Panc1 (cell line): ENCODE data around the gene UBE2Q2. TPM values are rescaled to one million over a fixed set of nuclear protein-coding genes. Genes with fewer than 3 reads are reported as not detected.
A peak's percentile ranks its signal among the peaks of the same experiment; 100 is the strongest.

Source experiments
- ATAC-seq: fragments of 200-7000 bp; cut with Tn5 transposase; 2 replicates; pipeline ENCODE4 v1.9.1; 2020; ENCODE audit warnings: mild to moderate bottlenecking, moderate library complexity
- BruUV-seq: library from RNA; stranded (reverse); fragments of 400-500 nt; replicated peaks from 2 replicates; lab custom pipeline; 2021; lab: Mats Ljungman, UMichigan
- CTCF ChIA-PET: fragments of 300-600 bp; sonication (Branson Sonifier 250); formaldehyde crosslinking; loops from one replicate; lab custom pipeline; 2022; ENCODE audit warnings: antibody characterized with exemption; lab: Charles Lee
- POLR2A ChIA-PET: fragments of 300-600 bp; sonication (Branson Sonifier 250); formaldehyde crosslinking; loops from one replicate; lab custom pipeline; 2022; ENCODE audit warnings: antibody characterized with exemption; lab: Charles Lee
- DNase-seq: peaks from one replicate; pipeline ENCODE4 v3.0.0-alpha.2; 2010; ENCODE audit warnings: low read depth, low spot score
- H3K27ac ChIP-seq: 2 replicates; pipeline ENCODE4 v1.5.1; 2011; ENCODE audit warnings: mild to moderate bottlenecking, low read length, inconsistent platforms
- H3K27me3 ChIP-seq: fragments of 200-500 bp; sonication (Bioruptor generic); 2 replicates; pipeline ENCODE4 v1.6.0; 2014; ENCODE audit warnings: low read length, inconsistent platforms; ENCODE audit not compliant: control insufficient read depth, insufficient read depth
- H3K36me3 ChIP-seq: fragments of 200-500 bp; sonication (Bioruptor generic); 2 replicates; pipeline ENCODE4 v1.5.1; 2014; ENCODE audit warnings: inconsistent platforms, mild to moderate bottlenecking, low read length, moderate library complexity; ENCODE audit not compliant: control insufficient read depth, insufficient read depth
- H3K4me1 ChIP-seq: 2 replicates; pipeline ENCODE4 v1.5.1; 2011; ENCODE audit warnings: inconsistent platforms, mild to moderate bottlenecking, low read length, moderate library complexity; ENCODE audit not compliant: control insufficient read depth, insufficient read depth
- H3K4me3 ChIP-seq, 2 experiments: 2 replicates each; pipeline ENCODE4 v1.5.1; 2011 to 2012; ENCODE audit warnings: low read depth in 2 of 2, low read length in 2 of 2, mild to moderate bottlenecking in 2 of 2, inconsistent platforms in 1 of 2, moderate library complexity in 1 of 2
- H3K9me3 ChIP-seq: fragments of 200-500 bp; sonication (Bioruptor generic); 2 replicates; pipeline ENCODE4 v1.5.1; 2014; ENCODE audit warnings: low read depth, mild to moderate bottlenecking, inconsistent platforms, low read length, moderate library complexity; ENCODE audit not compliant: control insufficient read depth, insufficient read depth
- POLR2AphosphoS5 ChIP-seq: IDR thresholded peaks from 2 replicates; pipeline ENCODE4 v1.6.1; 2012; ENCODE audit warnings: mild to moderate bottlenecking, low read depth, low read length, moderate library complexity
- SIN3A ChIP-seq: IDR thresholded peaks from 2 replicates; pipeline ENCODE4 v1.6.1; 2012; ENCODE audit warnings: low read depth, mild to moderate bottlenecking, low read length, moderate library complexity, borderline replicate concordance; ENCODE audit not compliant: insufficient read depth
- TCF7L2 ChIP-seq: IDR thresholded peaks from 2 replicates; pipeline ENCODE4 v1.6.1; 2011; ENCODE audit warnings: mild to moderate bottlenecking, low read depth, low read length, inconsistent platforms
- in situ Hi-C: cut with HindIII; loops from 2 replicates; pipeline ENCODE4 v1.10.0; 2016; ENCODE audit warnings: low sequenced_read_pairs, low pct_unique_long_range_greater_than_20kb
- intact Hi-C: fragments of 100-400 bp; cut with micrococcal nuclease; formaldehyde crosslinking; loops from one replicate; pipeline ENCODE4 v1.10.0; 2022; ENCODE audit not compliant: unreplicated experiment
- total RNA-seq: library from RNA; stranded (reverse); gene quantifications from one replicate; pipeline ENCODE4 v1.2.1, GENCODE V29; 2021; ENCODE audit not compliant: unreplicated experiment
- TF ChIP-seq, protein P1 (sequence below): fragments of 450-650 bp; IDR thresholded peaks from 2 replicates; pipeline ENCODE4 v1.5.1; 2017; ENCODE audit warnings: mild to moderate bottlenecking
- TF ChIP-seq, protein P2 (sequence below), 2 experiments: IDR thresholded peaks; 2 replicates each; pipeline ENCODE4 v1.6.1; 2011 to 2012; ENCODE audit warnings: low read depth in 2 of 2, control low read depth in 1 of 2, low read length in 1 of 2, mild to moderate bottlenecking in 1 of 2, moderate library complexity in 1 of 2; ENCODE audit not compliant: insufficient read depth in 1 of 2

Gene UBE2Q2
- total RNA-seq, 1 experiment from 2014 or later, result 39.2 TPM

- Histone ChIP-seq H3K9me3 (no peaks in the 10 kb centered on the region), H3K27me3 (no peaks in the 10 kb centered on the region), H3K4me1 (peaks cover 26% of the 10 kb centered on the region), H3K27ac (no peak overlapping the region), H3K36me3 (peaks cover 8% of the 10 kb centered on the region), H3K4me3 (no peak overlapping the region)
- no TSS peak for BruUV-seq
- DNase-seq (no peak), ATAC-seq (no peak)
- intact Hi-C loops, result no loop called here
- ChIA-PET CTCF (no interaction called here), POLR2A (no interaction called here)
- in situ Hi-C loops, result no loop called here
- no peak for TF ChIP-seq TCF7L2
- TF ChIP-seq, protein P1, sequence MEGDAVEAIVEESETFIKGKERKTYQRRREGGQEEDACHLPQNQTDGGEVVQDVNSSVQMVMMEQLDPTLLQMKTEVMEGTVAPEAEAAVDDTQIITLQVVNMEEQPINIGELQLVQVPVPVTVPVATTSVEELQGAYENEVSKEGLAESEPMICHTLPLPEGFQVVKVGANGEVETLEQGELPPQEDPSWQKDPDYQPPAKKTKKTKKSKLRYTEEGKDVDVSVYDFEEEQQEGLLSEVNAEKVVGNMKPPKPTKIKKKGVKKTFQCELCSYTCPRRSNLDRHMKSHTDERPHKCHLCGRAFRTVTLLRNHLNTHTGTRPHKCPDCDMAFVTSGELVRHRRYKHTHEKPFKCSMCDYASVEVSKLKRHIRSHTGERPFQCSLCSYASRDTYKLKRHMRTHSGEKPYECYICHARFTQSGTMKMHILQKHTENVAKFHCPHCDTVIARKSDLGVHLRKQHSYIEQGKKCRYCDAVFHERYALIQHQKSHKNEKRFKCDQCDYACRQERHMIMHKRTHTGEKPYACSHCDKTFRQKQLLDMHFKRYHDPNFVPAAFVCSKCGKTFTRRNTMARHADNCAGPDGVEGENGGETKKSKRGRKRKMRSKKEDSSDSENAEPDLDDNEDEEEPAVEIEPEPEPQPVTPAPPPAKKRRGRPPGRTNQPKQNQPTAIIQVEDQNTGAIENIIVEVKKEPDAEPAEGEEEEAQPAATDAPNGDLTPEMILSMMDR, result no peak
Observed at GRCh38 chr15:75900577-75900976, 57.3 kb downstream of the UBE2Q2 start.

GRCh38 chr15:75902129-75902557 lies 58.9 kb downstream of the UBE2Q2 start:
- POLR2A ChIA-PET, result no interaction called here
- Histone ChIP-seq H3K27ac (peak overlapping the region; percentile 97), H3K9me3 (no peaks in the 10 kb centered on the region), H3K36me3 (peaks cover 22% of the 10 kb centered on the region), H3K27me3 (no peaks in the 10 kb centered on the region), H3K4me1 (peaks cover 31% of the 10 kb centered on the region), H3K4me3 (no peak overlapping the region)
- no peak for DNase-seq
- ATAC-seq, result no peak
- TF ChIP-seq TCF7L2 (no peak), POLR2AphosphoS5 (no peak)
- BruUV-seq, result no TSS peak
- intact Hi-C loops (no loop called here), in situ Hi-C loops (no loop called here)
- CTCF ChIA-PET, result no interaction called here

DNA sequence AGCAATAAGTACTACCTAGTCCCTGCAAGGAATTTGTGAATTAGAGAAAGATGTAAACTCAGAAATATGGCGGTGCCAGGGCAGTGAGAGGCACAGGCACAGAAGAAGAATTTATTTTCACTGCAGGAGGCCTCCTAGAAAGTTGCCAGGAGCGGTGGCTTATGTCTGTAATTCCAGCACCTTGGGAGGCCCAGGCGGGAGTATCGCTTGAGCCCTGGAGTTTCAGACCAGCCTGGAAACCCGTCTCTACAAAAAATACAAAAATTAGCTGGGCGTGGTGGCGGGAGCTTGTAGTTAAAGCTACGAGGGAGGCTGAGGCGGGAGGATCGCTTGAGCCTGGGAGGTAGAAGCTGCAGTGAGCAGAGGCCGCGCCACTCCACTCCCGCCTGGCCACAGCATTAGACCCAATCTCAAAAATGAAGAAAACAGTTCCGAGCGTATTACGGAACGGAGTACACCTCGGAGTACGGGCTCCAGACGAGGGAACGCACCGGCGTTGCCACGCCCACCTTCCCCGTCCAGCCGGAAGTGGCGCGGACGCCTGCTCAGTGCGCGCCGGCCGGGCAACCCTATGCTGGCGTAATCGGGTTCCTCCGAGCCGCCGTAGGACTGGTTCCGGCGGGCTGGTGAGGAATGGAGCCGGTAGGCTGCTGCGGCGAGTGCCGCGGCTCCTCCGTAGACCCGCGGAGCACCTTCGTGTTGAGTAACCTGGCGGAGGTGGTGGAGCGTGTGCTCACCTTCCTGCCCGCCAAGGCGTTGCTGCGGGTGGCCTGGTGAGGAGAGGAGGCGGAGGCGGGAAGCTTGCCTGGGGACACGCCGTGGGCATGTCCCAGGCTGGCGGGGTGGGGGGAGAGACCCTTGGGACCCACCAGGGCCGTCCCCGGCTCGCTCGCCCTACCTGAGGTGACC lies 60.3 kb downstream of the UBE2Q2 start, which contains the start of gene FBXO22:
Gene FBXO22, plus strand, starts transcription at position 548 of the 909 bp plus-strand sequence. Its CDS starts 86 bp downstream, at position 634.
- DNase-seq (peak; percentile 67), ATAC-seq (peak; percentile 99)
- Histone ChIP-seq H3K9me3 (no peaks in the 10 kb centered on the region), H3K27me3 (no peaks in the 10 kb centered on the region), H3K36me3 (peaks cover 22% of the 10 kb centered on the region), H3K4me1 (peaks cover 31% of the 10 kb centered on the region), H3K27ac (peak within 1 kb of the TSS; percentile 97), H3K4me3 (peak within 1 kb of the TSS; percentile 74 to 97)
- TF ChIP-seq, protein P2, sequence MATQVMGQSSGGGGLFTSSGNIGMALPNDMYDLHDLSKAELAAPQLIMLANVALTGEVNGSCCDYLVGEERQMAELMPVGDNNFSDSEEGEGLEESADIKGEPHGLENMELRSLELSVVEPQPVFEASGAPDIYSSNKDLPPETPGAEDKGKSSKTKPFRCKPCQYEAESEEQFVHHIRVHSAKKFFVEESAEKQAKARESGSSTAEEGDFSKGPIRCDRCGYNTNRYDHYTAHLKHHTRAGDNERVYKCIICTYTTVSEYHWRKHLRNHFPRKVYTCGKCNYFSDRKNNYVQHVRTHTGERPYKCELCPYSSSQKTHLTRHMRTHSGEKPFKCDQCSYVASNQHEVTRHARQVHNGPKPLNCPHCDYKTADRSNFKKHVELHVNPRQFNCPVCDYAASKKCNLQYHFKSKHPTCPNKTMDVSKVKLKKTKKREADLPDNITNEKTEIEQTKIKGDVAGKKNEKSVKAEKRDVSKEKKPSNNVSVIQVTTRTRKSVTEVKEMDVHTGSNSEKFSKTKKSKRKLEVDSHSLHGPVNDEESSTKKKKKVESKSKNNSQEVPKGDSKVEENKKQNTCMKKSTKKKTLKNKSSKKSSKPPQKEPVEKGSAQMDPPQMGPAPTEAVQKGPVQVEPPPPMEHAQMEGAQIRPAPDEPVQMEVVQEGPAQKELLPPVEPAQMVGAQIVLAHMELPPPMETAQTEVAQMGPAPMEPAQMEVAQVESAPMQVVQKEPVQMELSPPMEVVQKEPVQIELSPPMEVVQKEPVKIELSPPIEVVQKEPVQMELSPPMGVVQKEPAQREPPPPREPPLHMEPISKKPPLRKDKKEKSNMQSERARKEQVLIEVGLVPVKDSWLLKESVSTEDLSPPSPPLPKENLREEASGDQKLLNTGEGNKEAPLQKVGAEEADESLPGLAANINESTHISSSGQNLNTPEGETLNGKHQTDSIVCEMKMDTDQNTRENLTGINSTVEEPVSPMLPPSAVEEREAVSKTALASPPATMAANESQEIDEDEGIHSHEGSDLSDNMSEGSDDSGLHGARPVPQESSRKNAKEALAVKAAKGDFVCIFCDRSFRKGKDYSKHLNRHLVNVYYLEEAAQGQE (IDR thresholded peaks at IDR 0.05; ENCODE audit: insufficient read depth in 1 of 2, low read depth in 2 of 2, low read length in 1 of 2), result peak in 1 of 2 experiments; percentile 40; a peak in 1 of 4 replicates
- TF ChIP-seq, protein P1, result no peak
- TF ChIP-seq TCF7L2 (no peak), POLR2AphosphoS5 (peak; percentile 96), SIN3A (peak; percentile 98)
- intact Hi-C loops, result no loop called here
- CTCF ChIA-PET, result interaction anchor here (0.7 kb wide), 1 partner anchor 83 kb away, joined by 5 read pairs; no protein-coding TSS in a partner anchor
- BruUV-seq, result no TSS peak
- in situ Hi-C loops, result no loop called here
- POLR2A ChIA-PET, result interaction anchor here (0.6 to 1.0 kb wide), 4 partner anchors 21 to 868 kb away, joined by 3 to 5 read pairs (median 4); no protein-coding TSS in a partner anchor
